RWPE2 (cell line): ENCODE measurements around the gene ZNF507.
A peak's percentile ranks its signal among the peaks of the same experiment; 100 is the strongest.

ENCODE experiments used
- ATAC-seq: fragments of 200-7000 bp; cut with Tn5 transposase; 3 replicates; pipeline ENCODE4 v1.9.1; 2021; ENCODE audit warnings: low read depth
- DNase-seq: peaks from one replicate; pipeline ENCODE4 v3.0.0-alpha.2; 2020; ENCODE audit warnings: low spot score
- H3K27ac ChIP-seq: fragments of 450-650 bp; 2 replicates; pipeline ENCODE4 v1.5.1; 2017; ENCODE audit warnings: mild to moderate bottlenecking; ENCODE audit not compliant: poor library complexity, severe bottlenecking
- H3K27me3 ChIP-seq: fragments of 250-450 bp; sonication (Bioruptor Pico); 2 replicates; pipeline ENCODE4 v1.5.1; 2021; ENCODE audit warnings: mild to moderate bottlenecking, moderate library complexity; ENCODE audit not compliant: insufficient read depth, poor library complexity, severe bottlenecking
- H3K36me3 ChIP-seq: fragments of 250-450 bp; sonication (Bioruptor Pico); 2 replicates; pipeline ENCODE4 v1.5.1; 2020; ENCODE audit warnings: low read depth, mild to moderate bottlenecking, moderate library complexity
- H3K4me1 ChIP-seq: fragments of 250-450 bp; sonication (Bioruptor Pico); 2 replicates; pipeline ENCODE4 v1.5.1; 2021; ENCODE audit warnings: mild to moderate bottlenecking, moderate library complexity; ENCODE audit not compliant: insufficient read depth, poor library complexity, severe bottlenecking
- H3K4me3 ChIP-seq: fragments of 250-450 bp; sonication (Bioruptor Pico); 2 replicates; pipeline ENCODE4 v1.5.1; 2021; ENCODE audit warnings: mild to moderate bottlenecking, moderate library complexity; ENCODE audit not compliant: severe bottlenecking
- H3K9me3 ChIP-seq: fragments of 250-450 bp; sonication (Bioruptor Pico); 2 replicates; pipeline ENCODE4 v1.5.1; 2021; ENCODE audit warnings: mild to moderate bottlenecking, moderate library complexity; ENCODE audit not compliant: severe bottlenecking
- TF ChIP-seq, protein P1 (sequence below): fragments of 450-650 bp; IDR thresholded peaks from one replicate; pipeline ENCODE4 v1.5.1; 2017; ENCODE audit warnings: mild to moderate bottlenecking, moderate library complexity; ENCODE audit not compliant: poor library complexity, severe bottlenecking

Gene ZNF507

DNA sequence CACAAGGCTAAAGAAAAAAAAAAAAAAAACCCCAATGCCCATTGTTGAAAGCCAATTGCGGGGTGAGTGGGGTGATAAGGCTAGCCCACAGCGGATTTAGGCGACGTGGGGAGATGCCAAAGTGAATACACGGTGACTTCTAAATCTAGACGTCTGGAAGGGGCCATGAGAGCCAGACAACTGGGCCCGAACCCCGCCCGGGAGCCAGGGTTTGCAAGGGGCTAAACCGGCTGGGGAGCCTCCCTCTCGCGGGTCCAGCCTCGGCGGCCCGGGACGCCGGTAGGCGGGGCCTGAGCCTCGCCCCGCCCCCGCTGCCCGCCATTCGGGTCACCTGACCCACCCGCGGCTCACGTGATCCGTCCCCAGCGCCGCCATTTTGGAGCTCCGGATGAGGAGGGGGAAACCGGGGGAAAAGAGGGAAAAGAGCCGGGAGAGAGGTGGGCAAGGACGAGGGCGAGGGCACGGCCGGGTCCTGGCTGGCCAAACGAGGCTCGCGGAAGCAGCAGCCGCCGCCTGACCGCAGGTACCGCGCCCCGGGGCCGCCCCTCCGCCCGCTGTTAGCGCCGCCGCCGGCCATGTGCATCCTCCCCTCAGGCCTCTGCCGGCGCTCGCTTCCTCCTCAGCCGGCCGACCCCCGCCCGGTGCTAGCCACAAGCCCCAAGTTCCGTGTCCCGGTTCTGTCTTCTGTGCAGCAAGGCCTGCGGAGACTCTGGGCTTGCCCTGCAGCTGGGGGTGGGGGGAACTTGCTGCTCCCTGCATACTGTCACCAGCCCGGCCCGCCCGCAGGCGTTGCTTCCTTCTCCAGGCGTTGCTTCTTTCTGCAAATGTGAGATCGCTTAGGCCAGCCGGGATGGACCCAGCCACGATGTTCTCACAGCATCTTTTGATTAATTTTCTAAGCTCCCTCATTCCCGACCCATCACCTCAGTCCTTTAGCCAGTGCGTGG is at the start of gene ZNF507:
ZNF507 (plus strand) TSS at position 350 of the 947 bp plus-strand sequence. CDS start 7,221 bp downstream, outside the sequence.
- ATAC-seq = peak; percentile 79
- peaks cover 35% of the 10 kb centered on the region for H3K36me3 ChIP-seq
- peak; percentile 80 for DNase-seq
- no peaks in the 10 kb centered on the region for H3K27me3 ChIP-seq
- H3K4me3 ChIP-seq = peak within 1 kb of the TSS; percentile 99
- peak within 1 kb of the TSS; percentile 34 for H3K27ac ChIP-seq
- peaks cover 31% of the 10 kb centered on the region for H3K4me1 ChIP-seq
- TF ChIP-seq, protein P1, sequence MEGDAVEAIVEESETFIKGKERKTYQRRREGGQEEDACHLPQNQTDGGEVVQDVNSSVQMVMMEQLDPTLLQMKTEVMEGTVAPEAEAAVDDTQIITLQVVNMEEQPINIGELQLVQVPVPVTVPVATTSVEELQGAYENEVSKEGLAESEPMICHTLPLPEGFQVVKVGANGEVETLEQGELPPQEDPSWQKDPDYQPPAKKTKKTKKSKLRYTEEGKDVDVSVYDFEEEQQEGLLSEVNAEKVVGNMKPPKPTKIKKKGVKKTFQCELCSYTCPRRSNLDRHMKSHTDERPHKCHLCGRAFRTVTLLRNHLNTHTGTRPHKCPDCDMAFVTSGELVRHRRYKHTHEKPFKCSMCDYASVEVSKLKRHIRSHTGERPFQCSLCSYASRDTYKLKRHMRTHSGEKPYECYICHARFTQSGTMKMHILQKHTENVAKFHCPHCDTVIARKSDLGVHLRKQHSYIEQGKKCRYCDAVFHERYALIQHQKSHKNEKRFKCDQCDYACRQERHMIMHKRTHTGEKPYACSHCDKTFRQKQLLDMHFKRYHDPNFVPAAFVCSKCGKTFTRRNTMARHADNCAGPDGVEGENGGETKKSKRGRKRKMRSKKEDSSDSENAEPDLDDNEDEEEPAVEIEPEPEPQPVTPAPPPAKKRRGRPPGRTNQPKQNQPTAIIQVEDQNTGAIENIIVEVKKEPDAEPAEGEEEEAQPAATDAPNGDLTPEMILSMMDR = no peak
- H3K9me3 ChIP-seq = no peaks in the 10 kb centered on the region

DNA sequence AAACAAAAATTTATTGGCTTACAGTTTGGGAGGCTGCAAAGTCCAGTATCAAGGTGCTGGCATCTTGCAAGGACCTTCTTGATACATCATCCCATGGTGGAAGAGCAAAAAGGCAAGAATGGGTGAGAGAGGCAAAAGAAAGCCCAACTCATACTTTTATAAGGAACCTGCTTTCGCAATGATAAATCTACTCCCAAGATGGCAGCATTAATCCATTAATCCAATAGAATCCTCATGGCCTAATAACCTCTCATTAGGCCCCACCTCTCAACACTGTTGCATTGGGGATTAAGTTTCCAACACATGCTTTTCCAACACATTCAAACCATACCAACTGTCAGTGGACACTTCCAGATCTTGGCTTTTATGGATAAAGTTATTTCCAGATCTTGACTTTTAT is 48.7 kb upstream of the ZNF507 start:
- Histone ChIP-seq H3K27ac (no peak overlapping the region), H3K4me1 (no peaks in the 10 kb centered on the region), H3K4me3 (no peak overlapping the region), H3K9me3 (no peaks in the 10 kb centered on the region), H3K27me3 (no peaks in the 10 kb centered on the region), H3K36me3 (no peaks in the 10 kb centered on the region)
- TF ChIP-seq, protein P1 = no peak
- DNase-seq = no peak
- no peak for ATAC-seq

DNA sequence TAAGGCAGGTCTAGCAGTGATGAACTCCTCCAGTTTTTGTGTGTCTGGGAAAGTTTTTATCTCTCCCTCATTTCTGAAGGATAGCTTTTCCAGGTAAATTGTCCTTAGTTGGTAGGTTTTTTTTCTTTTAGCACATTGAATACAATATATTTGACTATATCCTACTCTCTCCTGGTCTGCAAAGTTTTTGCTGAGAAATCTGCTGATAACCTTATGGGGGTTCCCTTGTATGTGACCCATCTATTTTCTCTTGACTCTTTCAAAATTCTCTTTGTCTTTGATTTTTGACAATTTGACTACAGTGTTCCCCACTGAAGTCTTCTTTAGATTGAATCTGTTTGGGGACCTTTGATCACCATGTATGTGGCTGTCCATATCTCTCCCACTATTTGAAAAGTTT is 42.6 kb upstream of the ZNF507 start:
- H3K36me3 ChIP-seq = no peaks in the 10 kb centered on the region
- no peak overlapping the region for H3K4me3 ChIP-seq
- TF ChIP-seq, protein P1 = no peak
- DNase-seq = no peak
- no peak for ATAC-seq
- H3K4me1 ChIP-seq = no peaks in the 10 kb centered on the region
- no peaks in the 10 kb centered on the region for H3K9me3 ChIP-seq
- no peak overlapping the region for H3K27ac ChIP-seq
- no peaks in the 10 kb centered on the region for H3K27me3 ChIP-seq

DNA sequence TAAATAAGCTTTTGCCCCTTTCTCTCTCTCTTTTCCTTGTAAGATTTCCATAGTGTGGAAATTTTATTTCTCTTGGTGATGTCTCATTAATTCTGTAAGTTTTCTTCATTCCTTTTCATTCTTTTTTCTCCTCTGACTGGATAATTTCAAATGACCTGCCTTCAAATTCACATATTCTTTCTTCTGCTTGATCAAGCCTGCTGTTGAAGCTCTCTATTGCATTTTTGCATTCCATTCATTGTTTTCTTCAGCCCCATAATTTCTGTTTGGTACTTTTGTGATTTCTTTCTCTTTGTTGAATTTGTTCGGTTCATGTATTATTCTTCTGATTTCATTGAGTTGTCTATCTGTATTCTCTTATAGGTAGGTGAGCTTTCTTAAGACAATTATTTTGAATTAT is 42.2 kb upstream of the ZNF507 start:
- no peaks in the 10 kb centered on the region for H3K9me3 ChIP-seq
- no peak overlapping the region for H3K4me3 ChIP-seq
- TF ChIP-seq, protein P1 = no peak
- DNase-seq (no peak), ATAC-seq (no peak)
- no peaks in the 10 kb centered on the region for H3K27me3 ChIP-seq
- H3K36me3 ChIP-seq = no peaks in the 10 kb centered on the region
- no peaks in the 10 kb centered on the region for H3K4me1 ChIP-seq
- H3K27ac ChIP-seq = no peak overlapping the region

DNA sequence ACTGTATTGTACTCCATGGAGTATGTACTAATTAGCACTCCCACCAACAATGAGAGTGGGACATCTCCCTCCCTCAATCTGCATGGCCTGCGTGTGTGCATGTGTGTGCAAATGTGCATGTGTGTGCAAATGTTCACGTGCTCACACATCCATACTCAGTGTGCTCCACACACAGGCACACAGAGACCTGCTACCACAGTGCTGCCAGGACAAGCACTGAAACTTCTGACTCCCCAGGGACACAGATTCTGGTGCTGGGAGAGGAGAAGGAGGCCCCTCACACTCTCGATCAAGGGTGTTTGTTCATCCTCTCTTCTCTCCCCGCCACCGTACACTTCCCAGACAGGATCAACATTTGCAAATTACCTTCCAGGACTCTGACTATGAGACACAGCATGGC is 37.8 kb upstream of the ZNF507 start:
- H3K4me3 ChIP-seq = no peak overlapping the region
- DNase-seq = no peak
- no peaks in the 10 kb centered on the region for H3K36me3 ChIP-seq
- H3K4me1 ChIP-seq = no peaks in the 10 kb centered on the region
- no peak for ATAC-seq
- H3K9me3 ChIP-seq = no peaks in the 10 kb centered on the region
- TF ChIP-seq, protein P1 = no peak
- no peaks in the 10 kb centered on the region for H3K27me3 ChIP-seq
- H3K27ac ChIP-seq = no peak overlapping the region
